ENCODE measurements around the gene GMIP.

DNA sequence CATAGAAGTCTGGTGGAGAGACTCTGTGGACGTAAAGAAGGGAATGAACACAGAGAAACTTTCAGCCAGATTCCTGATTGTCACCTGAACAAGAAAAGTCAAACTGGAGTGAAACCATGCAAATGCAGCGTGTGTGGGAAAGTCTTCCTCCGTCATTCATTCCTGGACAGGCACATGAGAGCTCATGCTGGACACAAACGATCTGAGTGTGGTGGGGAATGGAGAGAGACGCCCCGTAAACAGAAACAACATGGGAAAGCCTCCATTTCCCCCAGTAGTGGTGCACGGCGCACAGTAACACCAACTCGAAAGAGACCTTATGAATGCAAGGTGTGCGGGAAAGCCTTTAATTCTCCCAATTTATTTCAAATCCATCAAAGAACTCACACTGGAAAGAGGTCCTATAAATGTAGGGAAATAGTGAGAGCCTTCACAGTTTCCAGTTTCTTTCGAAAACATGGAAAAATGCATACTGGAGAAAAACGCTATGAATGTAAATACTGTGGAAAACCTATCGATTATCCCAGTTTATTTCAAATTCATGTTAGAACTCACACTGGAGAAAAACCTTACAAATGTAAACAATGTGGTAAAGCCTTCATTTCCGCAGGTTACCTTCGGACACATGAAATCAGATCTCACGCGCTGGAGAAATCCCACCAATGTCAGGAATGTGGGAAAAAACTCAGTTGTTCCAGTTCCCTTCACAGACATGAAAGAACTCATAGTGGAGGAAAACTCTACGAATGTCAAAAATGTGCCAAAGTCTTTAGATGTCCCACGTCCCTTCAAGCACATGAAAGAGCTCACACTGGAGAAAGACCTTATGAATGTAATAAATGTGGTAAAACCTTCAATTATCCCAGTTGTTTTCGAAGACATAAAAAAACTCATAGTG is 36.0 kb upstream of the GMIP start:
- TF ChIP-seq CTCF (IDR thresholded peaks at IDR 0.05; ENCODE audit: insufficient read depth, low read length) = no peak
- TF ChIP-seq, protein P1, sequence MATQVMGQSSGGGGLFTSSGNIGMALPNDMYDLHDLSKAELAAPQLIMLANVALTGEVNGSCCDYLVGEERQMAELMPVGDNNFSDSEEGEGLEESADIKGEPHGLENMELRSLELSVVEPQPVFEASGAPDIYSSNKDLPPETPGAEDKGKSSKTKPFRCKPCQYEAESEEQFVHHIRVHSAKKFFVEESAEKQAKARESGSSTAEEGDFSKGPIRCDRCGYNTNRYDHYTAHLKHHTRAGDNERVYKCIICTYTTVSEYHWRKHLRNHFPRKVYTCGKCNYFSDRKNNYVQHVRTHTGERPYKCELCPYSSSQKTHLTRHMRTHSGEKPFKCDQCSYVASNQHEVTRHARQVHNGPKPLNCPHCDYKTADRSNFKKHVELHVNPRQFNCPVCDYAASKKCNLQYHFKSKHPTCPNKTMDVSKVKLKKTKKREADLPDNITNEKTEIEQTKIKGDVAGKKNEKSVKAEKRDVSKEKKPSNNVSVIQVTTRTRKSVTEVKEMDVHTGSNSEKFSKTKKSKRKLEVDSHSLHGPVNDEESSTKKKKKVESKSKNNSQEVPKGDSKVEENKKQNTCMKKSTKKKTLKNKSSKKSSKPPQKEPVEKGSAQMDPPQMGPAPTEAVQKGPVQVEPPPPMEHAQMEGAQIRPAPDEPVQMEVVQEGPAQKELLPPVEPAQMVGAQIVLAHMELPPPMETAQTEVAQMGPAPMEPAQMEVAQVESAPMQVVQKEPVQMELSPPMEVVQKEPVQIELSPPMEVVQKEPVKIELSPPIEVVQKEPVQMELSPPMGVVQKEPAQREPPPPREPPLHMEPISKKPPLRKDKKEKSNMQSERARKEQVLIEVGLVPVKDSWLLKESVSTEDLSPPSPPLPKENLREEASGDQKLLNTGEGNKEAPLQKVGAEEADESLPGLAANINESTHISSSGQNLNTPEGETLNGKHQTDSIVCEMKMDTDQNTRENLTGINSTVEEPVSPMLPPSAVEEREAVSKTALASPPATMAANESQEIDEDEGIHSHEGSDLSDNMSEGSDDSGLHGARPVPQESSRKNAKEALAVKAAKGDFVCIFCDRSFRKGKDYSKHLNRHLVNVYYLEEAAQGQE (IDR thresholded peaks at IDR 0.05; ENCODE audit: insufficient replicate concordance, low read depth) = no peak
- no peak for TF ChIP-seq POLR2AphosphoS5 (IDR thresholded peaks at IDR 0.05; ENCODE audit: low read depth)

All from HL-60 (cell line).